ENCODE measurements around the gene ALOX5.
A peak's percentile ranks its signal among the peaks of the same experiment; 100 is the strongest.
"Not testable (repeated sequence)": the region's sequence is repeated elsewhere in the genome, so short reads cannot be mapped to it uniquely, and the experiment has no call there.

ALOX5 gene

GRCh38 chr10:45407542-45407941, 33.5 kb downstream of the ALOX5 start:
- DNase-seq, result no peak

DNA sequence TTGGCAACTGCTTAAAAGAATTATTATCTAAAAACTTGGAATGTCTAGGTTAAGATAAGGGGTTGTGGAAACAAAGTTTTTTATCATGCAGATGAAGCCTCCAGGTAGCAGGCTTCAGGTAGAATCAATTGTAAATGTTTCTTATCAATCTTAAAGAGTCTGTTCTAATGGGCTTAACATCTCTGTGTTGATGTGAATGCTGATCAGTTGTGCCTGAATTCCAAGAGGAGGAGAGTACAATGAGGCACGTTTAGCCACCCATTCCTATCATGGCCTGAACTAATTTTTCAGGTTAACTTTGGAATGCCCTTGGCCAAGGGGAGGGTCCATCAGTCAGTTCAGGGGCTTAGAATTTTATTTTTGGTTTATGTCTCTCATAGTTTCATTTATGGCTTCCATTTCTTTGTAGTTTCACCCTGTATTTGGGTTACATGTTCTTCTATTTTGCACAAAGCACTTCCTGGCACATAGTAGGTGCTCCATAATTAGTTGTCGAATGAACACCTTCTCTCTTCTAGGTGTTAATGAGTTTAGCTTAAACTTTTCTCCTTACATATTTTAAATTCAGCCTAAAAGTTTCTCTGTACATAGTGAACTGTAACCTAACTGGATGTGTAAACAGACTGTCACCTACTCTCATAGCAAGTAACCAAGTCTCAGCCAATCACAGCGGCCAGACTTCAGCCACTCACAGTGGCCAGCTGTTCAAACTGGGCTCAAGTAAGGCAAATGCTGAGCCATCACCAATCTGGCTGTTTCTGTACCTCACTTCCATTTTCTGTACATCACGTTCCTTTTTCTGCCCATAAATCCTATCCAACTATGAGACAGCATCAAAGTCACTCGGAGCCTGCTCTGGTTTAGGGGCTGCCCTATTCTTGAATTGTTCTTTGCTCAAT, 34.7 kb downstream of the ALOX5 start:
- no peak for DNase-seq

DNA sequence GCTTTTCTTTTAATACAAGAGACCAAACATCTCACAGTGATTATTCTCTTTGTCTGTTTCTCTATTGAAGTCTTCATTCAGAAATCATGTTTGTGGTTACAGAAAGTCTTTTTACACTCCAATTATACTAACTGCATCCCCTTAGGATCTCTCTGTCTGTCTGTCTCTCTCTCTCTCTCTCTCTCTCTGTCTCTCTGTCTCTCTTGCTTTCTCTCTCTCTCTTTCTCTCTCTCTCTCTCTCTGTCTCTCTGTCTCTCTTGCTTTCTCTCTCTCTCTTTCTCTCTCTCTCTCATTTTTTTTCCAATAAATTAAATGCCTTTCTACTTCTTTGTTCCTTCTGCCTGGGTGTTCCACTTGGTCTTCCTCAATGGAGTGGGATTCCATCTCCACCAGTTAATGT, 35.3 kb downstream of the ALOX5 start:
- DNase-seq, result not testable (repeated sequence)

DNA sequence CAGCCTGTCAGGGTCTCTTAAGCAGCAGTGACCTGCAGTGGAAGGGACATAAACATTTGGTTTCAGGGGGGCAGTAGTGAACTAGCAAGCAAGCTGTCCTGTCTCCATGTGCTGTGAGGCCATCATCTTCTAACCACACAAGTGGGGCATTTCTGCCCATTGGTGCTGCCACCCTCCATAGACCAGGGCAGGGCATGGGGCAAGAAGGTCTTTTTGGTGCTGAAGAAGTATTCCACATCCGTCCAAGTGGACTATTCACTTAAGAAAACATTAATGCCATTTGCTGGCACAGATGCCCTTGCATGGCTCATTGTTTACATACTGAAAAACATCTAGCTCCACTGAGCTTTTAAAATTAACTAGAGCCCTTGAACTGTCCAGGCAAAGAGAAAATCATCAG, 35.8 kb downstream of the ALOX5 start:
- no peak for DNase-seq

- no peak for DNase-seq
Measured at GRCh38 chr10:45410489-45410806, 36.4 kb downstream of the ALOX5 start.

DNA sequence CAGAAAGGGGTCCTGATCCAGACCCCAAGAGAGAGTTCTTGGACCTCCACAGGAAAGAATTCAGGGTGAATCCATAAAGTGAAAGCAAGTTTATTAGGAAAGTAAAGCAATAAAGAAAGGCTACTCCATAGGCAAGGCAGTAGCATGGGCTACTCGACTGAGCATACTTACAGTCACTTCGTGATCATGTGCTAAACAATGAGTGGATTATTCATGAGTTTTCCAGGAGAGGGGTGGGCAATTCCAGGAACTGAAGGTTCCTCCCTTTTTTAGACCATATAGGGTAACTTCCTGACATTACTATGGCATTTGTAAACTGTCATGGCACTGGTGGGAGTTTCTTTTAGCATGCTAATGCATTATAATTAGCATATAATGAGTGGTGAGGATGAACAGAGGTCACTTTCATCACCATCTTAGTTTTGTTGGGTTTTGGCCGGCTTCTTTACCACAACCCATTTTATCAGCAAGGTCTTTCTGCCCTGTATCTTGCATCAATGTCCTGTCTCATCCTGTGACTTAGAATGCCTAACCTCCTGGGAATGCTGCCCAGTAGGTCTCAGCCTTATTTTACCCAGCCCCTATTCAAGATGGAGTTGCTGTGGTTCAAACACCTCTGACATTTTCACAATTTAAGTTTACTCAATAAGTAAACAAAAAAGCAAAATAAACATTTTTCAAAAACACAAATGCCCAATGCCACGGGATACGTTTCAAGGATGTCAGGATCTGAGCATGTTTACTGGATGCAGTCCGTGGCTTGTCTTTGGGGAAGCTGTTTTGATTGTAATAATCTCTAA, 37.0 kb downstream of the ALOX5 start:
- no peak for DNase-seq

- no peak for DNase-seq
Measured at GRCh38 chr10:45411607-45411940, 37.6 kb downstream of the ALOX5 start.

- not testable (repeated sequence) for DNase-seq
Measured at GRCh38 chr10:45415062-45415461, 41.0 kb downstream of the ALOX5 start.

DNA sequence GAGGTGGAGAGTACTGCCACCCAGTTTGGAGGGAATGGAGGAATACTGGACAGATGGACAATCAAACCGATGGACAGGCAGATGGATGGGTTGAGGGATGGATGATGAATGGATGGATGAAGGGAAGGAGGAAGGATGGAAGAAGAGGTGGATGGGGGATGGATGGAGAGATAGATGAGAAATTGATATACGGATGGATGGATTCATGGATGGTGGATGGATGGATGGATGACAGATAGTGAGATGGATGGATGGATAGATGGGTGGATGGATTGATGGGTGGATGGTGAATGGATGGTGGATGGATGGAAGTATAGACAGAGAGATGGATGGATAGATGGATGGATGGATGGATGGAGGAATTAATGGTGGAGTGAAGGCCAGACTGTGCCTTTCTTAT, 42.6 kb downstream of the ALOX5 start:
- DNase-seq, result no peak

DNA sequence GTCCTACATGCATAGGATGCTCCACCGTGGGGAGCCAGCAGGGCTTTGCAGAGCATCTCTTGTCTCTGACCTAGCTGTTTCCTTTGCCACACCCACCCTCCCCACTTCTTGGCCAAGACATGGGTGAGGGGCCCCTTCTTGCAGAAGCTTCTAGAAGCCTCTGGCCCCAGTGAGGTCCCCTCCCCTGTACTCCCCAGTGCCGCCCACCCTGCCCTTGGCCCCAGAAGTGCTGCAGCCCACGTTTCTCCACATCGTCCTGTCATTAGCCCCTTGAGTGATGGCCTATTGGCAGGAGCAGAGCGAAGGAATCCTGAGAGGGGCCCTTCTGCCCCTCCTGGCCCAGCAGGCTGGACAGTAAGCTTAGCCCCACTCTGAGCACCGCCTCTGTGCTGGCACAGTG, 43.7 kb downstream of the ALOX5 start:
- no peak for DNase-seq

DNA sequence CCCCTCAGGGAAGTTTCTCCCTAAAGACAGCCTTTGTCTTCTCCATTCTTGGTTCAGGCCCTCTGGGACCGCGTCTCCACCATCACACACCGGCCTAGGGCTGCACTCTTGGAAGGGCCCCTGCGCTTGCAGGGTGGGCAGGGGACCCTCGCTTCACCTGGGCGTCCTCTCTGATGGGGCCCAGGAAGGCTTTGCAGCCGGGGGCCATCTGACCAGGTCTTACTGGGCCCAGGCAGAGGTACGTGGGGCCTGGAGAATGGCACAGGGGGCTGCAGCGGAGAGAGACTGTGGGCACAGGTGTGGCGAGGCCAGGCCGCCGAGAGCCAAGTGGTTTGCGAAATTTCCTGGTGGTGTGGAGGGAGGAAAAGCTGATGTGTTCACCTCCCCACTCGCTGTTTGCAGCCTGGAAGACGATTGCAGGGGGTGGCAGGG, 44.4 kb downstream of the ALOX5 start:
- DNase-seq, result no peak

- peak in 2 of 4 experiments; percentile 31 to 44 for DNase-seq
Measured at GRCh38 chr10:45418849-45419675, 45.0 kb downstream of the ALOX5 start.

DNA sequence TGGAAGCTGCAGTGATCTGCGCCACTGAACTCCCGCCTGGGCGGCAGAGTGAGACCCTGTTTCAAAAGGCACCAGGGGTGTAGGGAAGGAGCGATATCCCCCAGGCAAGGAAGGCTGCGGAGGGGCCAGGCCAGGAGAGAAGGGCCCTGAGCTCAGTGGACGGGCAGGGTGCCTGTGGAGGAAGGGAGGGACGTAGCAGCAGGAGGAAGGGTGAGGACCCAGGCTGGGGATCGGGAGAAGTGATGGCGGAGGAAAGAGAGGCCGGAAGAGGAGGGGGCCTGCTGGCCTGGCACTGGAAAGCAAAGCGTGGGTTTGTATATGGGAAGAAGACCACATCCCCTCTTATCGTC, 45.6 kb downstream of the ALOX5 start:
- no peak for DNase-seq

- DNase-seq, result peak in 1 of 4 experiments; percentile 26
Measured at GRCh38 chr10:45420453-45421192, 46.6 kb downstream of the ALOX5 start.

GRCh38 chr10:45421221-45422097, 47.4 kb downstream of the ALOX5 start:
- no peak for DNase-seq

- no peak for DNase-seq
Measured at GRCh38 chr10:45422207-45422865, 48.3 kb downstream of the ALOX5 start.

DNA sequence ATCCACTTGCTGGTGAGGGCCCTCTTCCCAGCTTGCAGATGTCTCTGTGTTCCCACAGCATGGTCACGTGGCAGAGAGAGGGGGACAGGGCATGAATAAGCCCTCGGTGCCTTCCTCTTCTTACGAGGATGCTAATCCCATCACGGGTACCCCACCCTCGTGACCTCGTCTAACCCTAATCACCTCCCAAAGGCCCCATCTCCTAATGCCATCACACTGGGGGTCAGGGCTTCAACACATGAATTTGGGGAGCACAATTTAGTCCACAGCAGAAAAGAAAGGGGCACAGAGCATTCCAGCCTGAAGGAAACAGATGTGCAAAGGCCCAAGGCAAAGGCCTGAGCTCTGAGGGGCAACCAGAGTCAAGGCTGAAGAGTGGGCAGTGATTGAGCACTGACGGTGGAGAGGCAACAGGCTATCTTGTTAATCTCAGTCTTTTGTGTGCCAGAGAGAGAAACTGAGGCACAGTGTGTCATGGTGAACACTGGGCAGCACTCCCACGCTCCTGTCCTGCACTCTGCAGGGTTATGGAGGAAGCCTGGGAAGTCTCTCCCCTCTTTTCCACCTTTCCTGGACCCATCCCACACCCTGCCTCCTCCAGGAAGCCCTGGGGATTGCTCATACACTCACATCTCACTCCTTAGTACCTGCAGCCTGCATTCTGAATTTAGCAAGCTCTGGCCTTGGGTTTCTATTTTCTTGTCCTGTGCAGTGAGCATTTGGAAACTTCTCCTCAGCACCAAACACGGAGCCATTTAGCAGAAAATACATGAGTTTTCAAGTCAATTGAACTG, 49.0 kb downstream of the ALOX5 start:
- DNase-seq, result no peak

DNA sequence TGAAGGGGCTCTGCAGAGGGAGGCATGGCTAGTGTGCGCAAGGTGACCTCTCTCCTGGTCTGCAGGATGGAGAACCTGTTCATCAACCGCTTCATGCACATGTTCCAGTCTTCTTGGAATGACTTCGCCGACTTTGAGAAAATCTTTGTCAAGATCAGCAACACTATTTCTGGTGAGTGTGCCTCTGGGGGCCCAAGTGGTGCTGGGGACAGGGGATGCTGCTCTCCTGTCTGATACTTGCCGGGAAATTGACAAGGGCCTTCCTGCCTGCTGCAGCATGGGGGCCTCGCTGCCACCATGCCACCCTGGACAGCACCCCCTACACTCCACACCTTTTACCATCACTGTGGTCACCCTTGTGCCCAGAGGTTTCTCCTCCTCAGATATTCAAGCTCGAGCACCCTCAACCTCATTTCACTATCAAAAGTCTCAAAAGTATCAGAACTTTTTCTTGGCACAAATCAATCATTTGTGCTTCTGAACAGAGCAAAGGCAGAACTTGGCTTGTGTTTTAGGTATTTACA, 50.0 kb downstream of the ALOX5 start:
- no peak for DNase-seq

- DNase-seq, result no peak
Measured at GRCh38 chr10:45424668-45425404, 50.8 kb downstream of the ALOX5 start.
